A172 (cell line): ENCODE data around the gene KCNA2. TPM values are rescaled to one million over a fixed set of nuclear protein-coding genes. Genes with fewer than 3 reads are reported as not detected.
A peak's percentile ranks its signal among the peaks of the same experiment; 100 is the strongest.

Experiments used
- DNase-seq: peaks from one replicate; pipeline ENCODE4 v3.0.0-alpha.2; 2015; ENCODE audit warnings: low spot score
- total RNA-seq: library from RNA; depleted of rRNA; stranded (reverse); fragments of >200 nt; shearing (Covaris generic); gene quantifications from 2 replicates; pipeline ENCODE4 v1.2.3, GENCODE V29; 2014

KCNA2 gene
- total RNA-seq, 1 experiment from 2014 or later: not detected

DNA sequence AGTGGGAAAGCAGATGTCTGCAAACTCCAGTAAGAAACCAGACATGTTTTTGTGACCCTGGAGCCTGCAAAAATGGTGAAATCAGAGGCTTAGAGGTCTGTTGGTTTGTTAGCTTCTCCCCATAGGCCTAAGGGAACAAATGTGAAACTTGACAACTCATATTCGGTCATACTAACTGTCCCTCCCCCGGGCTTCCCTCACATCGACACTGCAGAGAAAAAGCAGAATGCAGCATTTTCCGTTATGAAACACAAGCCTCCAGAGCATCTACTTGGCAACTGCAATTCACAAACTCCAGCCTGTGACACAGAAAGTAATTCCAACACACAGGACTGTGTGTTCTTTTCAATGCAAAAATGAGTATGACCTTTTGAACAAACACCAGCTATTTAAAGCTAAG, 3.7 kb downstream of the KCNA2 start:
- DNase-seq: no peak

DNA sequence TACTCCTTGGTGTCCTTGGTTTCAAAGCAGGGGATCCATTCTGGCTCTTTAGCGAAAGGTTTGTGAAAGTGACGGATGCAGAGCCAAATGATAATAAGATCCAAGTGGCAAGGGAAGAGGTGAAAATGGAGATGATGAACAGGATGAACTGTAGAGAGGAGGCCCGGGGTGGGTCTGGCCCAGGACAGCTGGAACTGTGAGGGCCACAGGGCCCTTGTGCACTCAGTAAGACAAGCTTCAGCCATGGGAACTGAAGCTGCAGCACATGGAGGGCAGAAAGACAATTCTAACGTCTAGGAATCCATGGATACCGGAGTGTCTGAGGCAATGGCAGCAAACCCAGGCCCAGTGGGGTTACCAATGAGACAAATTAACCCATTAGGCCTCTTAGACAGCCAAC, 4.8 kb downstream of the KCNA2 start:
- DNase-seq: no peak

DNA sequence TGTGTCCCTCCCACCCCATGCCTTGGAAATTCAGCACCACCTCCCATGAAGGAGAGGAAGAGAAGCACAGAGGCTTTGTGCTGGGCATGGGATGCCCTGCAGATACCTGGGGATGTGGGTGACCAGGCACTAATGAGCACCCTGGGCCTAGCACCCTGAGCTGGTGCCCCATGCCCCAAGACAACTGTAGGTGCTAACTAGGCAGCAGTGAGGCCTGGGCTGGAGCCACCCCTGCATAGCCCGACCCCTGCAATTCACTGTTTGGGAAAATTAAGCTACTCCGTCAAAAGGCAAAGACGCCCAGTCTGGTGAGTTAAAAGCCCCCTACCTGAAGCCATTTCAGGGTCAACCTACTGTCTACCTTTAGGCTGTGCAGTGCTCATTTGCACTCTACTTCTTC, 5.4 kb downstream of the KCNA2 start:
- DNase-seq: no peak

DNA sequence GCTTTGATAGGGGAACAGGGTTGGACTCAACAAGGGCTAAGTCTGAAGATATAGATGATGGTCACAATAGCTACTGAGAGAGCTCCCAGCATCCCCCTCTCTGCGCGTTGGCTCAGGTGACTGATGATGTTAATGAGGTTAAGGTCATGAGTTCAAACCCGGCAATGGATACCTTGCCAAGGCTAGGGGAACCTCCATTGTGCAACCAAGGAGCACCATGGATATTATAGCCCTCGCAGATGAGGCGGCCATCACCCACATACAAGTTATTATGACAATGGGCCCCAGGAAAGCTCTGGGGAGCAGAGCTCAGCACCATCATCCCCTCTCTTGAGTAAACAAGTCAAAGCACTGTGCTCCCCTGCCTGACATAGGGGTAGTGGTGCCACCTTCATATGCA, 8.2 kb downstream of the KCNA2 start:
- DNase-seq: no peak

DNA sequence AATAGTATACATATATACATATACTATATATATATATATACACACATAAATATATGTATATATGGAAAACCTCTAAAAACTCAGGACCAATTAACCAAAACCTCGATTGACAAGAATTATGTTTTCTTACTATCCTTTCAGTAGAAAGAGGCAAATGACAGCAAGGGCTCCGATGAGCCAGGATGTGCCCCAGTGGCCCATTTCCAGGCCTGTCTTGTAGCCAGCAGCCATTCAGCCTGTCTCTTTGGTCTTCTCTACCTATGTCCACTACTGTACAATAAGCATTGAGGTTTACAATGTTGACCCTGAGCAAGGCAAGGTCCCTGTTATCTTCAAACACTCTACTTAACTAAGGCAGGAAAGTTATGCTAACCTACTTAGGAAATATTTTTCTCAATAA, 9.8 kb downstream of the KCNA2 start:
- DNase-seq: no peak

DNA sequence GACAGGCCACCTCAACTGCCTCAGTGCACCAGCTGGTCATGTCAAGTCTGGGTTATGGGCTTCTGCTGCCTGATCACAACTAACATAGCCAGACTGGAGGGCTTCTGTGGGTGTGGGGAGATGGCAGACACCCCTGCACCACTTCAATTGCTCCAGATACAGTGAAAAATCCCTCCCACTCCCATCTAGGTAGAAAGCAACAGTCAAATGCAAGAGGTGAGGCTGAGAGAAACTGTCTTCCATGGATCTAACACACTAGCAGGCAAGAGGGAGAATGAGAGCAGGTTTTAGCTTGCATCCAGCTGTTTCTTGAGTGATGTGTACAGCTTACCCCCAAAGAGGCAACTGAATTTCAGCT, 10.8 kb downstream of the KCNA2 start:
- DNase-seq: no peak

DNA sequence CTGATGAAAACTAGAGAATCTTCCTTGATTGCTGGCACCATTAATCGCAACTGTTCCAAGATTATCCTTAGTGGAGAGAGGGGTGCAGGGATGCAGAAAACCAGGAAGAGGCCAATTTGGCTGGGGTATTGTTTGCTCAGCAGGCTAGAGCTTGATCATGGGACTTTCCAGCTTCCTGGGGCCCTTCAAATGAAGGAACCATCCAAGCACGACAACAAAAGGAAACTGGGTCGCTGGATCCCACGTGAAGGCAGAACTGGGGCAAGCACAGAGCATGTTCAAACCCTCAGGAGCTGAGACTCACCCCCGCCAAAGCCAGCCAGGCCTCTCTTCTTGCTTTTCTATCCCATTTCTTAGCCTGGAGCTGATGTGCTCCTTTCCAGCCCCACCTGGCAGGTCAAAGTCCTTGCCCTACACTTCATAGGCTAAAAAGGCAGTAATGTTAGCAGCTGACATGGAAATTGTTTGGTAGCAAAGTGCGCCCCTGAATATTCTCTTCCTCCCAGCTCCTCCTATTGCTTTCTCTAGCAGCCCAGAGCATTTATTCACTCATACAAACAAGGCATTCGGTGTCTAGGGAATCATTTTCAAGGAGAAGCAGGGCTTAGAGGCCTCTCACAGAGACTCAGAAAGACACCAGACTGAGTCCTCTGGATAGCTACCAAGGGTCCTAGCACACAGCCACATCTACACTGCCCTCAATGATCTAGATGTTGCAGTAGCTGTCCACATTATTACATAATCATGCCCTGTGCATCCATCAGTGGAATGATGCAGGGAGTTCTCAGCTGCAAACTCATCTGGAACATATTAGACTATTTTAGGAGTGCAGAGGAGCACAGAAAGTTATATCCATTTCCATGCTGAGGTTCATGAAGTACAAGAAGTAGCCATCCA, 11.5 kb downstream of the KCNA2 start:
- DNase-seq: no peak

DNA sequence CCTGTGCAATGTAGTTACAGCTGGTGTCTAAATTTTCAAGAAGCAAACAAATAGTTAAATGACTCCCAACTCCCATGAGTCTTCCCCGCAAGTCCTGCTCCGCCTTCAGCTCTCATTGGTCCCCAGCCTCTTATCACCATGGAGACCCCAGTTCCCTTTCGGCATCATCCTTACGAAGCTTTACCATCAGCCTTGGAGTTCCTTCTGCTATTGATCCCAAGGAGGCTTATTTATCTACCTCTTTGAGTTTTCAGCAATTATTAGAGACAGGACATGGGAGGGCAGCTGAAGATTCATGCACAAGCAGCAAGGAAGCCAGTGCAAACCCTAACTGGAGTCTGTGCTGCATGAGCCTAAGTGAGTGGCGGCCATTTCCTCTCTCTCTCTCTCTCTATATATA, 12.3 kb downstream of the KCNA2 start:
- no peak for DNase-seq

DNA sequence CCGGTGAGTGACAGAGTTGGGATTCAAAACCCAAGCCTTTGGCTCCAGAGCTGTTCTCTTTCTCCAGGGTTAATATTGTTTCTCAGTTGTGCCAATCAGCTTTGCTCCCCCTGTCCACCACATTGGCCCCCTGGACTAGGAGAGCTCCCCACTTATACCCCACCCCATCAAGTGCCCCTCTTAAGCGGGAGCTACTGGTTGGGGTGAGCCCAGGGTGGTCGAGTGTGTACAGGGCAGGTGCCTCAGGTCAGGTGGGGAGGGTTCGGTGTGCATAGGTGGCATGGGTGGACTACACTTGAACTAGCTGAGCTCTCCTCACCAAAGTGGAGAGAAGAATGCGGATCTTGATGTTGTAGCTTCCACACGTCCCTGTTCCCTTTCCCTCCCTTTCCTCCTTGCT, 14.2 kb downstream of the KCNA2 start:
- no peak for DNase-seq

DNA sequence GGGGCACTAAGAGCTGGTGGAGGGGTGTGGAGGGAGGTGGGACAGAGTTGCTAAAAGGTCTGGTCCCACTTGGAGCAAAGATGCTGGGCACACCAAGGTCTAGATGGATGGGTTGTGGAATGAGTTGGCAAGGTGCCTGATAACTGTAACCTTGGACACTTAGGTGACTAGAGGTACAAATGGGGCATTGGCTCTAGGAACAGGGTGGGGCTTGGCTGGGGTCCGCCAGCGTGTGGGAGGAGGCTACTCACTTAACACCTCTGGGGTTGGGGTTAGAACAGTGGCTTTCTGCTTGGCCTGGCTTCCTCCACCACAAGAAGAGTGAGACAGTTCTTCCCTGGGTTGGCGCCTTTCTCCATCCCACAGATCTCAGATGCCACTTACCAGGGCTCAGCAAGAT, 17.2 kb downstream of the KCNA2 start:
- DNase-seq: no peak

DNA sequence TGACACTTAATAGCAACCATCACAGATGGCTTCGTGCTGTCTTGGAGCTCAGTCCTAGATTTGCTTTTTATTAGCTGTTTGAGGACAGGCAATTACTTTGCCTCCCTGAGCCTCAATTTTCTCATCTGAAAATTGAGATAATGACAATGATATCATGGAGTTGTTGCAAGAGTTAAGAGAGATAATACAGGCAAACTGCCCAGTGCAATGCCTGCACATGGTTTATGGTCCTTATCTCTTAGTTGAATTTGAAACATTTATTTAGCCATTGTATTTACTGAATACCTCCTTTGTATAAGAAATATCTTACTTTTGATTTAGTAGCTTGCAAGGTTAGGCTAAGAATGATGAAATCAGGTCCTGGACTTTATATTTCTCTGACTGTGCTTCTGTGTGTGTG, 17.7 kb downstream of the KCNA2 start:
- DNase-seq: no peak

DNA sequence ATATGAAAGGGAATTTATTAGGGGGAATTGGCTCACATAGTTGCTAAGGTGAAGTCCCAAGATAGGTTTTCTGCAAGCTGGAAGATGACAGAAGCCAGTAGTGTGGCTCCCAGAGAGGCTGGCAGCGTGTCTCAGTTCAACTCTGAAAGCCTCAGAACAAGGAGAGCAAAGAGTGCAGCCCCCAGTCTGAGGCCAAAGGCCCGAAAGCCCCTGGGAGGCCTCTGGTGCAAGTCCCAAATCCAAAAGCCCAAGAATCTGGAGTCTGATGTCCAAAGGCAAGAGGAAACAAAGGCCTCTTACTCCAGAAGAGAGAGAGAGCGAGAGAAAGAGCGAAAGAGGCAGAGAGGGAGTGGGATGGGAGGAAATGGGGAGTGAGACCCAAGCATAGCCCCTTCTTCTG, 18.3 kb downstream of the KCNA2 start:
- no peak for DNase-seq

DNA sequence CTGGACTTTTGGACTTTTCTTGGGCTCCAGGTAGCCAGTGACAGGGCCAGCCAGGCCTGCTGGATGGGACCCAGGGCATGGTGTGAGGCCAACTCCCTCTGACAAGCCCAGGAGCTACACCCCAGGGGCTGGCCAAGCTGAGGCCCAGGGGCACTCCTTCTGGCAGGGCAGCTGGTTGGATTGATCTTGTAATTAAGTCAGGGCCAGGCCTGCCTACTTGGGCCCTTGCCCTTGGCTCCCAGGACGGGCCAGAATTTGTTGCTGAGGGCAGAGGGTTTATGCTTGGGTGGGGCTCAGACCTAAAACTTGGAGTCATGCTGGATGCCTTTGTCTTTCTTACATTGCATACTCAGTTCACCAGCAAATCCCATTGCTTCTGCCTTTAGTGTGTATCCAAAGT, 20.7 kb downstream of the KCNA2 start:
- no peak for DNase-seq

DNA sequence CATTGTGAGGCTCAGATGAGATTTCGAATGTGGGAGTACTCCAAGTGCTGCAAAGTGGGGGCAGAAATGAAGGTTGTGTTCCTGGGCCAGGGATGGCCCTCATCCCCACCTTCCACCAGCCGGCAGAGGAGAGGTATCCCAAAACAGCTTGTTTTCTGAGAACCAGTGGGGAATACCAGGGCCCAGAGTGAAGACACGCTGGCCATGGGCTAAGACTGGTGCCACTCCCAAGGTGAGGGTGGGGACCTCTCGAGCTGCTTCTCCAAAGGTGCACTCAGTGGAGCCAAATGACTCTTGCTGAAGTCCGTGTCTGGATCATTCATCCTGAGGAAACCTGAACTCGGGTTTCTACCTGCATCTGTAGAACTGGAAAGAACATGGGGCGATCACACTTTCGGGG, 22.1 kb downstream of the KCNA2 start:
- no peak for DNase-seq

DNA sequence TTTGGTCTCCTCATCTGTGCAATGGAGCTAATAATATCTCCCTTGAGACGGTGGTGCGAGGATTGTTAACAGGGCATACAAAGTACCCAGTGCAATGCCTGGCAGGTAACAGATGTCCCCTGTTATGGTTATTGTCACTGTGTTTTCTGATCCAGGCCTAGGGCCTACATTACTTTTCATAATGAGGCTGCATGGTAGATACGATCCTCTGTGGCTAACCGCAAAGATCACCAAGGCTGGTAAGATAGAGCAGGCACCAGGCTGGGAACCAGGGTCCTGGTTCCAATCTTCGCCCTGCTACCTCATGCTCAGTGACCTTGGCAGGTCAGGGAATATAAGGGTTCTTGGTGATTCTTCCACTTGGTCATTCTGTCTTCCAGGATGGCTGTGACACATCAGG, 22.7 kb downstream of the KCNA2 start:
- no peak for DNase-seq

DNA sequence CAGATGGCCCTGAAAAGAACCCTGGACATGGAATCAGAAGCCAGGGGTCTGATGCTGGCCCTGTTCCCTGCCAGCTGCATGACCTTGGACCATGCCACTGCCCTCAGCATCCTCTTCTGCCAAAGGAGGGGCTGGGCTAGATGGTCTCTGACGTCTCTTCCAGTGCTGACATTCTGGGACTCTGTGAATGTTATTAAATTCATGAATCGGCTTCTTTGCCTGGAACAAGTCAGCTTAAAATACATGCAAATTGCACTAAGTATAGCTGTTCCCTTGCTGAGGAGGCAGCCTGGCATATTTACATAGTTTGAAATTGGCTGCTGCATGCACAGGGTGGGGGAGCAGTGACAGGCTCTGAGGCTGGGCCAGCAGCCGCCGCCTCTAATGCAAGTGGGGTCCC, 23.8 kb downstream of the KCNA2 start:
- no peak for DNase-seq

DNA sequence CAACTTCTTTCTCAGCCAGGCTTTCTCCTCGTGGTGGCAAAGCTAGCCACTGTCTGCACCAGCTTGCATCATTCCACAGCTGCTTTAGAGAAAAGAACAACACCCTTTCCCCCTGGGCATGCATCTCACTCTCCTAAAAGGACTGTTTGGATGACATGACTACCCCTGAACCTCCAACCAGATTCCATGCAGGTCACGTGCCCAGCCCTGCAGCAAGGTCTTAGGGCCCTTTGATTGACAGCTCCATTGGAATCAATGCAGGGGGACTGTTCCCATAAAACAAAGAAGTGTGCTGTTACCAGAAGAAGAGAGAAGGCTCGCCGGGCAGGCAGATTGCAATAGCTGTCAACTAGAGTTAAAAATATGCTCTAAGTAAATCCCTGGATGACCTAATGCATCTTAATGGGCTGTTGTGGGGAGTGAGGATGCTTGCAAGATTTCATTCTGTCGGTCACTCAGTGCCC, 24.4 kb downstream of the KCNA2 start:
- DNase-seq: no peak

DNA sequence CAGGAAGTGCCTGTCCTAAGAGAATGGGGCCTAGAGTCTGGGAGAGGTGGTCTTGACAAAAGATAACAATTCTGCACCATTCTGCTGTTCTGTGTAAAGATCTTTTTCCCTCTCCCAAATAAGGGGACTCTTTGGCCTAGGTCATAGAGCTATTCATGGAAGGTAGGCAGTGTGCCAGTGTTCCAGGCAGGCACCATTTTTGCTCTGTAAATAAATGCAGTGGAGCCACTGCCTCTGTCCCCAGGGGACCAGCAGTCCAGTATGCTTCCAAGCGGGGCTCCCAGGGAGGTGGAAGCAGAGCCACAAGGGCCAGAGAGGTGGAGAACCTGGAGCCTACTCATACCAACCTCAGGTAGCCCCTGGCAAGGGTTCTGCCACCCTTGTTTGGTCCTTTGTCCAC, 25.9 kb downstream of the KCNA2 start:
- DNase-seq: no peak

DNA sequence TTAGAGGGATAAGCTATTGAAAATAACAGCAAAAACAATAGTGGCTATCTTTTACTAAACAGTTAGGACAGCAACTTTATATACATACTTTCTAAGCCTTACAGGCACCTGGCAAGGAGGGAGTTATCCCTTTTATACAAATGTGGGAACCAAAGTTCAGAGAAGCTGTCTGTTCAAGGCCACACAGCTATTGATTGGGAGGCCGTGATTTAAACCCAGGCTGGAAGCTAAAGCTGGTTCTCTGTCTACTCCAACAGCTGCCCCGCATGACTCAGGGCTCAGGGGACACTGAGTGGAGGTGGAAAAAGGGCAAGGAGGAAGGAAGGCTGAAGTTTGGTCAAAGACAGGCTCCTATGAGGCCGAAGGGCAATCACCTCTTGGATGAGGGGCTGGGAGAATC, 26.7 kb downstream of the KCNA2 start:
- DNase-seq: no peak

DNA sequence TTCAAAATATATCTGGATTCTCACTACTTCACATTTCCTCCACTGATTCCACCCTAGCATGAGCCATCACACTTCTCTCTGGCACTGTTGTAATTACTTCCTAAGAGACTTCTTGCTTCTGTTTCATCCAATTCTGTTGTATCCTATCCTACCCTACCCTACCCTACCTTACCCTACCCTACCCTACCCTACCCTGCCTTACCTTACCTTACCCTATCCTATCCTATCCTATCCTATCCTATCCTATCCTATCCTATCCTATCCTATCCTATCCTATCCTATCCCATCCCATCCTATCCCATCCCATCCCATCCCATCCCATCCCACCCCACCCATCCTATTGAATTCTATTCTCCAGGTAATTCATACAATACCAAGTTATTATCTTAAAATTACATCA, 29.7 kb downstream of the KCNA2 start:
- DNase-seq: no peak

DNA sequence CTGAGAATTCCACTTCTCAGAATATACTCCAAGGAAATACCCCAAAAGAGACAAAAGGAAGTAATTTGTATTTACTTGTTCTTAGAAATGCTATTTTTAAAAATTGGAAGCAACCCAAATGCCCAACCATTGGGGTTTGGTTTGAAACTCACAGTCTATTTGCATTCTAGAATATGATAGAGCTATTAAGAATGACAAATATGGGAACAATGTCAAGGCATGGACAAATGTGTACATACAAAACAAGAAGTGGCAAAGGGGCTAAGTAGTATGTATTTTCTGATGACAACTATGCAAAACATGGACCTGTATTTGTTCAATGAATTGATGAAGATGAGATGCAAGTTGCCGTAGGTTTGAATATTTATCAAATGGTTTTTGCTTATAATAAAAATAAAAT, 32.8 kb downstream of the KCNA2 start:
- DNase-seq: no peak

DNA sequence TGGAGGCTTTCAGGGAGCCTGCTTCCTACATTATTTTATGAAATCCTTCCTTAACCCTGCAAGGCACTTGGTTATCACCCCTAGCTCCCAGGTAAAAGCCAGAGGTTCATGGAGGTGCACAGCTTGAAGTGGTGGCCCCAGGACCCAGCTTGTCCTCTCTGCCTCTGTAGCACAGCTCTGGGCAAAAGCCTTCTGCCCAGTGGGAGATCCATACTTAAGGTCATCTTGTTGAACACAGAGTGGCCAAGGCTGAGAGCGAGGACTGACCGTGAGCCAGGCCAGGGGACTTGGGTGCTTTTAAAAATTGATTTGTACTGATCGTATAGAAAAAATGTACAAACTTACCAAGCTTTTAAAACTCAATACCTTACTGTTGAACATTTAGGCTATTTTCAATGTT, 33.4 kb downstream of the KCNA2 start:
- DNase-seq: no peak

DNA sequence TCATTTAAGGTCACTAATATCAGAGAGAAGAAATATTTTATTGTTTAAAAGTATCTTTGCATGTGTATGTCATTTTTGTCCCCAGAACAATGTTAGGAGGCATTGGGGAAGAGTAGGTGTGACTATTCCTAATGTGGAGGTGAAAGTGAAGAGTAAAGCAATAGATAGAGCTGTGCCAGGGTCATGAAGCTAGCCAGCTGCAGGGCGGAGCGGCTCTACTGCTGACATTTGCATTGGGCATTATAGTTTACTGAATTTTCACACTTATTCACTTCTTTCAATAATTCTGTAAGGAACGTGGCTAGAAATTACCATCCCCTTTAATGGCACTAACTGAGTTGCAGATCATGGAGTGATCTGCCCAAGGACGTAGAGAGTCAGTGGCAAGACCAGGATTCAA, 35.3 kb downstream of the KCNA2 start:
- DNase-seq: no peak

DNA sequence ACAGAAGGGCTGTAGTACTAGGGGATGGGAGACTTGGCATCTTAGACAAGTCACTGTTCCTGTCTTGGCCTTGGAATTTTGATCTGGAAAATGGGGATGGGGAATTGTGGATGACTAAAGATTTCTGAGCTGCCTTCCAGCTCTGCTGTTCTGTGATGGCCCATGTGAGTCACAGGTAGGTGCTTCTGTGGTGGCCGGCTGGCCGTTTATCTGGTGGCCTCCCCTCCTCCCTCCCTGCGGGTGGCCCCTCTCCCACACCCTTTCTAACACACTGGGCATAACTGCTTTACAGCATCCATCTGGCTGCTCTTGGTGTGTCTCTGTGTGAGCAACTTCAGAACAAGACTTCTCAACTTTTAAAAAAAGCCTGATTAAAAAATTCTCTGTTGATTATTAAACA, 35.9 kb downstream of the KCNA2 start:
- DNase-seq: peak; percentile 23
